MM.1S (cell line): ENCODE measurements around the gene NSD2.

Experiments
- CTCF ChIP-seq: fragments of 300-600 bp; sonication (generic); IDR thresholded peaks from 2 replicates; pipeline ENCODE4 v1.5.1; 2016; ENCODE audit warnings: antibody characterized with exemption, low read length, mixed read lengths
- EZH2 ChIP-seq: fragments of 300-600 bp; sonication (generic); optimal IDR thresholded peaks from 2 replicates; pipeline ENCODE3; 2017; ENCODE audit warnings: low read depth, mild to moderate bottlenecking, antibody characterized with exemption, low read length, mixed read lengths

- TF ChIP-seq CTCF: no peak
- TF ChIP-seq EZH2: no peak
These were observed 29.3 kb upstream of the NSD2 start for GRCh38 chr4:1841887-1842210.
